ENCODE measurements around the gene ACTR6.
"Not testable (repeated sequence)": the region's sequence is repeated elsewhere in the genome, so short reads cannot be mapped to it uniquely, and the experiment has no call there.

Gene ACTR6

DNA sequence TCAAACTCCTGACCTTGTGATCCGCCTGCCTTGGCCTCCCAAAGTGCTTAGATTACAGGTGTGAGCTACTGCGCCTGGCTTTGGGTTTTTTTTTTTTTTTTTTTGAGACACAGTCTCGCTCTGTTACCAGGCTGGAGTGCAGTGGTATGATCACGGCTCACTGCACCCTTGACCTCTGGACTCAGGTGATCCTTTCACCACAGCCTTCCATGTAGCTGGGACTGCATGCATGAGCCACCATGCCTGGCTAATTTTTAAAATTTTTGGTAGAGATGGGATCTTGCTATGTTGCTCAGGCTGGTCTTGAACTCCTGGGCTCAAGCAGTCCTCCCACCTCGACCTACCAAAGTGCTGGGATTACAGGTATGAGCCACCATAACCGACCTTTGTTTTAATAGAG, 21.6 kb downstream of the ACTR6 start:
- not testable (repeated sequence) for DNase-seq

DNA sequence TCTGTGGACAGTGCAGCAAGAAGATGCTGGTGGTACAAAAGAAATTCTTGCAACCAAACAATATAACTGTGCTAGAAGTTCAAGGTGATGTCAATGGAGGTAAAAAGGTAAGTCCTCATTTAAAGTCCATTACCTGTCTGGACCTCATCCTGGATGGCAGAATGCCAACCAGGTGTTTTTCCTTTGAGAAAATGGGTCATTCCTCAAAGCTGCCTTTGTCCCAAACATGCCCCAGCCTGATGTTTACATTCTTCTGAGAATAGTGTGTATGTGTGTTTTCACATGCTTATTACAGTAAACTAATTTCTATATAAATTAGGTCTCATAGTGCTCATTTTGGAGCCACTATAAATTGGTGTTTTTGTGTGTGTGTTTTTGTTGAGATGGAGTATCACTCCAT, 24.9 kb downstream of the ACTR6 start:
- no peak for DNase-seq

DNA sequence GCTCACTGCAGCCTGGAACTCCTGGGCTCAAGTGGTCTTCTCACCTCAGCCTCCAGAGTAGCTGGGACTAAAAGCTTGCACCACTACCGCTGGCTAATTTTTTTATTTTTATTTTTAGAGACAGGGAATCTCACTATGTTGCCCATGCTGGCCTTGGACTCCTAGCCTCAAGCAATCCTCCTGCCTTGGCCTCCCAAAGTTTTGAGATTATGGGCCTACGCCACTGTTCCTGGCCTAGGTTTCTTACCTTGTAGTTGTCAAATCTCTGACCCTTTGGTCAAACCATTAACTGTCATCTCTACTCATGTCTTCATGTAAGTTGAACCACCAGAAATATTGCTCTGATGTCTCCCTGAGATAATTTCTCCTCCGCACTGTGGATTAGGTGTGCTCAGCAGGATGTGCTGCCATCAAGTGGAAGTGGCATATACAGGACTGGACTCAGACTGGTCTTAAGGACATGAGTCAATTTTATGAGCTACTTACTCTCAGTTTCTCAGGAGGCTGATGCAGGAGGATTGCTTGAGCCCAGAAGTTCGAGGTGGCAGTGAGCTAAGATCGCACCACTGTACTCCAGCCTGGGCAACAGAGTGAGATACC, 28.5 kb downstream of the ACTR6 start:
- DNase-seq: peak in 1 of 2 experiments; percentile 44

DNA sequence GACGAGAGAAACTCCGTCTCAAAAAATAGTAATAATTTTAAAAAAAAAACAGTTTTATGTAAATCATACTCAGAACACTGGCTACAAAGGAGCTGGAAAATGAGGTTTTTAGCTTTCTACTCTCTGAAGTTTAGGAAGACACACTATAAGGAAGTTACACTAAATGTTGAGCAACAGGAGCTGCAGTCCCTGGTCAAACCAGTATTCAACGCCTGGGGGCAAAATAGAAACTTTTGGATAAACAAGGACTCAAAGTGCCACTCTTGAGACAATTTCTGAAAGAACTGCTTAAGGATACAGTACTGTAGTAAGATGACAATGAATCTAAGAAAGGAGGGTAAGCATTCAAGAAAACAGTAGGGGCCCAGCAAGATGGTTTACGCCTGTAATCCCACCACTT, 29.3 kb downstream of the ACTR6 start:
- DNase-seq: no peak

DNA sequence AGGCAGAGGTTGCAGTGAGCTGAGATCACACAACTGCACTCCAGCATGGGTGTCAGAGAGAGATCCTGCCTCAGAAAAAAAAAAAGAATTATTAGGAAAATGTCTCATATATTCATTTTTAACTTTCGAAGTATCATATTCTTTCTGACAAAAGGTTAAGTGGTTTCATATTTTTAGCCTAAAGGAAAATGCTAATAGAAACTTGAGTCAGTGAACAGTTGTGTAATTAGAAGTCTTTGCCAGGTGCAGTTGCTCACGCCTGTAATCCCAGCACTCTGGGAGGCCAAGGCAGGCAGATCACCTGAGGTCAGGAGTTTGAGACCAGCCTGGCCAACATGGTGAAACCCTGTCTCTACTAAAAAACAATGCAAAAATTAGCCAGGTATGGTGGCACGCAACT, 31.3 kb downstream of the ACTR6 start:
- not testable (repeated sequence) for DNase-seq

DNA sequence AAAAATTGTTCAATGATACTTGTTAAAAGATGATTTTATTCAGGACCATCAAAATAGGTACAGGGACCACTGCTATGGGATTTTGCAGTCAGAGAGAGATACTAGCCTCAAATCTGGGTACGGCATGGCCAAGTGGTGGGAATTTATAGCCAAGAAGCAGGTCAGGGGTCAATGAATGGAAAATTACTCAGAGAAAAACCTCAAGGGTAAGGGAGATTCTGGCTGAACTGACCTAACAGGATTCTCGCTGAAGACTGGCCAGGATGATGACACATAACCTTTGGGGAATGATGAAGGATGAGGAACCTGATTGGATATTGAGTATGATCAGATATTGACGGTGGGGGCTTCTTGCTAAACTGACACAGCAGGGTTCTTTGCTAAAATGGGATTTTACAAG, 33.6 kb downstream of the ACTR6 start:
- DNase-seq: no peak

- DNase-seq: peak in 1 of 2 experiments; percentile 43
Measured at GRCh38 chr12:100234591-100235304, 34.1 kb downstream of the ACTR6 start.

- DNase-seq: no peak
Measured at GRCh38 chr12:100238801-100239200, 38.2 kb downstream of the ACTR6 start.

DNA sequence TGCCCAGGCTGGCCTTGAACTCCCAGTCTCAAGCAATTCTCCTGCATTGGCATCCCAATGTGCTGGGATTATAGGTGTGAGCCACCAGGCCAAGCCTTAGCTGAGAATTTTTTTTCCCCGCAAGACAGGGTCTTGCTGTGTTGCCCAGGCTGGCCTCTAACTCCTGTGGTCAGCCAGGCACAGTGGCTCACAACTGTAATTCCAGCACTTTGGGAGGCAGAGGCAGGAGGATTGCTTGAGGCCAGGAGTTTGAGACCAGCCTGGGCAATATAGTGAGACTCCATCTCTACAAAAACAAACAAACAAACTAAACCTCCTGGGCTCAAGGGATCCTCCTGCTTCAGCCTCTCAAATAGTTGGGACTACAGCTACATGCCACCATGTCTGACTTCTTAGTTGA, 39.0 kb downstream of the ACTR6 start:
- no peak for DNase-seq

DNA sequence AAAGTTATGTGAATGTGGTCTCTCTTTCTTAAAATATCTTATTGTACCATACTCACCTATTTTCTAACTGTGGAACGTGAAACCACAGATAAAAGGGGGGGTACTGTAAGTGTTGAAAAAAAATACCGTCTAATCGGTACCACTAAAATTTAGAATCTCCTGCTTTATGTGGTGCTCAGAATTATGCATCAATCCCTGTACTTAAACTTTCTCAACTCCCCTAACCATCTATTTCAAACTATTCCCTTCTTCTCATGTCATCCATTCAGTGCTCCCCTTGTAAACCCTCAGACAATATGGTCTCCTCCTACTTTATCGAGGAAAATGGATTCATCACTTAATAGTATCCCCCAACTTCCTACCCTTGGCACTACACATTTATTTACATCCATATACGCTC, 42.5 kb downstream of the ACTR6 start:
- no peak for DNase-seq

- DNase-seq: no peak
Measured at GRCh38 chr12:100247765-100248164, 47.1 kb downstream of the ACTR6 start.

DNA sequence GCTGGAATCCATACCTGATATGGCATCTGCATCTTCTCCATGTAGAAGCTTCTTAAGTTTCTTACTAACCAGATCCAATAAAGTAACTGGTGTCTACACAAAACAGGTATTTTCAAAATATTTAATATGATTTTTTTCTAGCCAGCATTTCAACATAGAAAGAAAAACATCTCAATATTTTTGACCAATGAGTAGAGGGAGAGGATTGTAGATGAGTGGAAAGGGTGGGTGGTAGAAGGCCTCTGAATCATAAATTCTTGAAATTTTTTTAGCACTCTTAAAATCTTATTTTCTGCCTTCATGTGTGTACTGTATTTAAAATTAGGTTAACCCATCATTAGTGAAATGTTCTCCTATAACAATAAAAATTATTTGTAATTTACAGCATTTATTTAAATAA, 48.3 kb downstream of the ACTR6 start:
- DNase-seq: no peak

GRCh38 chr12:100249941-100250340, 49.3 kb downstream of the ACTR6 start:
- DNase-seq: no peak

DNA sequence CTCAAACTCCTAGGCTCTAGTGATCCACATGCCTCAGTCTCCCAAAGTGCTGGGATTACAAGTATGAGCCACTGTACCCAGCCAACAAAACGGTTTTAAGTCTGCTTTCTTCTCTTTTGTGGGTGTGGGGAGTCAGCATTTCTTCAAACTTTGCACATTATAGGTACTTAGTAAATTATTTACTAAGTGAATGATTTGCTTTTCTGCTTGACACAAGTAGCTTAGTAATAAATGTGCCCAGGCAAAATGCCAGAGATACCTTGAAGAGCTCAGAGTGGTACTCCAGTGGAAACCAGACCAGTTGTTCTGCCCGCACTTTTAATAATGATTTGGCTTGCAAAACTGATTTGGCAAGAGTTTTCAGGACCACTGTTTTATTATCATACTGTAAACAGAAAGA, 51.3 kb downstream of the ACTR6 start:
- DNase-seq: peak in 1 of 2 experiments; percentile 2

GRCh38 chr12:100253437-100253836, 52.8 kb downstream of the ACTR6 start:
- no peak for DNase-seq

GRCh38 chr12:100254876-100255275, 54.3 kb downstream of the ACTR6 start:
- DNase-seq: no peak

DNA sequence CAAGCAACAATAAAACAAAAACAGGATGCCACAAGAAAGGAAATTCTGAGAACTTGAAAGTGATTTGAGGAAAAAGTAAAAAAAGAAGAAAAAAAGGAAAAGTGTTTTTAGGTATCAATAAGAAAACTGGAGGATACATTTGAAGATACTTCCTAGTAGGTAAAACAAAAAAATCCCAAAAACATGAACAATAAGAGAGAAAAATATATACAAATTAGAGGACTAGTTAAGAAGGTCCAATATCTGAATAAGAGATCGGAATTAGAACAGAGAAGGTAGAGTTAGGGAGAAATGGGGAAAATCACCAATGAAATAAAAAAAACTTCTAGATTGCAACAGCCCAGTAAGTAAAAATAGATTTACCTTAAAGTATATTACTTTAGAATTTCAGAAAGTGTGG, 57.5 kb downstream of the ACTR6 start:
- no peak for DNase-seq

DNA sequence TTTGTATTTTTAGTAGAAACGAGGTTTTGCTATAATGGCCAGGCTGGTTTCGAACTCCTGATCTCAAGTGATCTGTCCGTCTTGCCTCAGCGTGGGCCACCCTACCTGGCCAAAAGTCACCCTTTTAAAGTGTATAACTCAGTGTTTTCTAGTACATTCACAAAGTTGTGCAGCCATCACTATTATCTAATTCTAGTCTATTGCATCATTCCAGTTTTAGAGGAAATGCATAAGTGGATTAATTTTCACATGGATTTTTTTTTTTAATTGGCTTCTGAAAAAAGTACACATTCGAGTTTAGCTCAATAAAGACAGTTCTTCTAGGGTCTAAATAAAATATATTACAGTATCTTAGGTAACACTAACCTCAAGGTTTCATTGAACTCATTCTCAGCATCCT, 62.5 kb downstream of the ACTR6 start:
- DNase-seq: no peak

- DNase-seq: not testable (repeated sequence)
Measured at GRCh38 chr12:100265107-100265506, 64.5 kb downstream of the ACTR6 start.

- peak in 1 of 2 experiments; percentile 76 for DNase-seq
Measured at GRCh38 chr12:100265732-100266584, 65.3 kb downstream of the ACTR6 start.

DNA sequence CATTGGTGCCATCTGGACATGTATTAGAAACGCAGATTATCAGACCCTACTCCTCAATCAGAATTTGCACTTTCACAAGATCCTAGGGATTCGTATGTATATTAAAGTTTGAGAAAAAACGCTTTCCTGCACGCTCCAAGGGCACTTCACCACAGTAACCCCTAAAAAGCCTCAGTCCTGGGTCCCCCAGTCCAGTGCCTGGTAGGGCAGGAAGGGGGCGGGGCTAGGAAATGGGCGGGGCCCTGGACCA, 65.9 kb downstream of the ACTR6 start:
- peak in 1 of 2 experiments; percentile 73 for DNase-seq

DNA sequence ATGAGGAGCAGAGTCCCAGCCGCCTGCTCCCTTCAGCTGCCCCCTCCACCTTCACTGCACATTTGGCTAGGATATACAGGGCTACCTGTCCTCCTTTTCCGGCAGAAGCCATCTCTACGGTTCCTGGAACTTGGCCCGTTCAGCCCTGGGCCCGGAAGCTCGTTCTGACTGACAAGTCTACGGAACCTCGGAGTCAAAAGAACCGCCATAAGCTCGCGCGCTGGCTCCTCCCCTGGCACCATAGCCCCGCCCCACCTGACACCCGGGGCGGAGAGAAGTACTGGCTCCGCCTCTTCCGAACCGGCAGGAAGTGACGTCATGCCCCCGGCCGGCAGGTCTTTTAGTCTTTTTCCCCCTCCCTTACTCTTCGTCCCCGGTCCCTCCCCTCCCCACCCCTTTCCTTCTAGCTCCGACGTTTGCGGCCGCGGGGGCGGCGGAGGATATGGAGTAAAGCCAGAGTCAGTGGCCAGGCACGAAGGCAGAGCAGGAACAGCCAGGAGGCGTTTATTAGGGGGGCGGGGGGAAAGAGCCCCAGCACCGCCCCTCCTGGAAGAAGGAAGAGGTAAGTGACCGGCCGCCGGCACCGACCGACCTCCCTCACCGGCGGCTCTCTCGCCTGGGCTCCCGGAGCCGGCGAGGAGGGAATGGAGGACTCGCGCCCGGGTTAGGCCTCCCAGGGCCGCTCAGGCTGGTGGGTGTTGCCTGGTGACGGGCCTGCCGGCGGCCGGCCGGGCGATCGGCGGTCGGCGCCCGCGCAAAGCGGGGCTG, 66.4 kb downstream of the ACTR6 start, which contains the start of the genes DEPDC4 and SCYL2:
Gene DEPDC4, minus strand, starts transcription at position 245 of the 768 bp plus-strand sequence. Its CDS starts 3 bp downstream, at position 242.
Gene SCYL2, plus strand, starts transcription at position 343 of the 768 bp plus-strand sequence. CDS start 15,794 bp downstream, outside the sequence.
- DNase-seq: peak; percentile 88 to 92

Data from NCI-H524 (cell line).